Heart right ventricle (tissue), 16 donors: ENCODE results near the gene MACROD2. TPM values are rescaled to one million over a fixed set of nuclear protein-coding genes. Genes with fewer than 3 reads are reported as not detected.

Experiments
- ATAC-seq, 8 donors: fragments of 200-7000 bp; cut with Tn5 transposase; one replicate each; pipeline ENCODE4 v1.9.1; 2020; ENCODE audit warnings: mild to moderate bottlenecking in 8 of 8, moderate library complexity in 8 of 8, moderate number of reproducible peaks in 1 of 8
- DNase-seq, 2 donors: peaks; one replicate each; pipeline ENCODE4 v3.0.0-alpha.2; 2020
- H3K27ac ChIP-seq, 10 donors: fragments of 200-600 bp; sonication (generic) in 2 of 10; one replicate each; pipeline versions ENCODE4 v1.5.0 to v1.8.0; 2020 to 2022; ENCODE audit warnings: mild to moderate bottlenecking in 3 of 10
- H3K27me3 ChIP-seq, 7 donors: fragments of 200-600 bp; one replicate each; pipeline ENCODE4 v1.8.0; 2021 to 2022; ENCODE audit warnings: mild to moderate bottlenecking in 2 of 7
- H3K36me3 ChIP-seq, 9 donors: fragments of 200-600 bp; sonication (generic) in 1 of 9; one replicate each; pipeline versions ENCODE4 v1.5.0 to v1.8.0; 2020 to 2022; ENCODE audit warnings: mild to moderate bottlenecking in 2 of 9
- H3K4me1 ChIP-seq, 9 donors: fragments of 200-600 bp; sonication (generic) in 1 of 9; one replicate each; pipeline versions ENCODE4 v1.5.0 to v1.8.0; 2020 to 2022; ENCODE audit warnings: mild to moderate bottlenecking in 4 of 9
- H3K4me3 ChIP-seq, 10 donors: fragments of 200-600 bp; sonication (generic) in 2 of 10; one replicate each; pipeline versions ENCODE4 v1.5.0 to v1.8.0; 2020 to 2022; ENCODE audit warnings: mild to moderate bottlenecking in 7 of 10, moderate library complexity in 2 of 10
- H3K9me3 ChIP-seq, 11 donors: fragments of 200-600 bp in 10 of 11; sonication (generic) in 2 of 11; one replicate each; pipeline versions ENCODE4 v1.5.0 to v1.8.0; 2013 to 2022; ENCODE audit warnings: mild to moderate bottlenecking in 2 of 11, control low read depth in 1 of 11, moderate library complexity in 1 of 11
- CTCF ChIP-seq, 9 donors: fragments of 200-600 bp; sonication (generic) in 2 of 9; IDR thresholded peaks; one replicate each; pipeline versions ENCODE4 v1.5.0 to v1.8.0; 2021 to 2022; ENCODE audit warnings: antibody characterized with exemption in 9 of 9, mild to moderate bottlenecking in 5 of 9, moderate library complexity in 1 of 9
- WGBS, 2 donors: extraction: QIAGEN DNeasy Blood & Tissue Kit; methylation state at CpG; one replicate each; pipeline ENCODE4 v1.1.7; 2013; ENCODE audit warnings: inconsistent platforms in 1 of 2; 5-methylcytosine and 5-hydroxymethylcytosine counted together
- intact Hi-C, 10 donors: fragments of 100-400 bp; cut with DNase I; formaldehyde crosslinking; loops; one replicate each; pipeline versions ENCODE4 v1.11.1 to v1.14.2; 2022
- polyA plus RNA-seq, 2 donors: library from polyadenylated mRNA; stranded (reverse); fragments of 200-250 nt; gene quantifications; one replicate each; pipeline ENCODE4 v1.2.3, GENCODE V29; 2013
- total RNA-seq, 10 donors: library from RNA; stranded (reverse); fragmentation: NEBNext Ultra II Directional in 3 of 10; extraction: Animal tissue kit (Norgen Biotek cat#: 25700) in 3 of 10; gene quantifications; one replicate each; pipeline versions ENCODE4 v1.2.1 to v1.2.4, GENCODE V29; 2021 to 2023
- donor health status: Arrhythmogenic right ventricular cardiomyopathy.
- donor health status: ischemic (EF 13 %, LVEDD 7.1; RV severe dilation, severe dysfunction).
- donor health status: healthy with polysubstance abuse.
- donor health status: DM: no; HTN: yes; CAD: no.
- donor health status: DM: no; HTN: no; CAD: no.
- donor health status: ischemic (EF 25% LVEDD 6.9; RV normal size, moderate dysfunction).
- donor health status: ischemic (EF 25% LVEDD 5.7; RV mildly dilated, moderate dysfunction).
- donor health status: healthy.
- donor health status: DM: yes; HTN: yes; CAD: no.
- donor health status: Ischemic cardiomyopathy.
- donor health status: ischemic (EF 35%, LVEDD 5.7; RV mildly dilated, moderate dysfunction).
- donor health status: nonischemic (EF 11% LVEDD 7.7; RV severe dilation, severe dysfunction).
- donor health status: DM: yes; HTN: yes; CAD: no.
- donor health status: PGD.
- donor health status: ischemic (EF 29% LVEDD 5.4; RV normal size, mild dysfunction).
- donor health status: nonischemic (EF 23%, LVEDD 6.1; RV moderate dilation, normal function).

MACROD2 gene
- total and polyA plus RNA-seq, 12 donors = 0.28 to 6.4 (median 4.1) TPM

GRCh38 chr20:14740380-14740779, 745.1 kb downstream of the MACROD2 start:
- ATAC-seq = no peak
- TF ChIP-seq CTCF (IDR thresholded peaks at IDR 0.05) = no peak

GRCh38 chr20:14741616-14742015, 746.3 kb downstream of the MACROD2 start:
- no peaks in the 10 kb centered on the region for H3K27me3 ChIP-seq
- ATAC-seq = no peak
- H3K4me3 ChIP-seq = no peak overlapping the region
- DNase-seq = no peak
- H3K27ac ChIP-seq = no peak overlapping the region
- intact Hi-C loops = no loop called here
- TF ChIP-seq CTCF (IDR thresholded peaks at IDR 0.05) = no peak
- H3K9me3 ChIP-seq = peaks cover 0 to 2% (median 0%) of the 10 kb centered on the region in 11 donors
- no peaks in the 10 kb centered on the region for H3K4me1 ChIP-seq
- H3K36me3 ChIP-seq = no peaks in the 10 kb centered on the region

More at GRCh38 chr20:14740380-14740779, 745.1 kb downstream of the MACROD2 start:
- H3K27ac ChIP-seq = no peak overlapping the region
- intact Hi-C loops = no loop called here
- H3K9me3 ChIP-seq = peaks cover 0 to 3% (median 0%) of the 10 kb centered on the region in 11 donors
- no peaks in the 10 kb centered on the region for H3K27me3 ChIP-seq
- no peaks in the 10 kb centered on the region for H3K4me1 ChIP-seq
- H3K36me3 ChIP-seq = no peaks in the 10 kb centered on the region
- no peak for DNase-seq
- H3K4me3 ChIP-seq = no peak overlapping the region

- ATAC-seq = no peak
- Histone ChIP-seq H3K4me3 (no peak overlapping the region), H3K4me1 (no peaks in the 10 kb centered on the region), H3K27ac (no peak overlapping the region), H3K36me3 (no peaks in the 10 kb centered on the region), H3K27me3 (no peaks in the 10 kb centered on the region), H3K9me3 (peaks cover 0 to 6% (median 0%) of the 10 kb centered on the region in 11 donors)
- WGBS, 2 donors = 53 to 55% methylated on average over 3 of the region's 3 CpGs
- no peak for DNase-seq
- intact Hi-C loops = no loop called here
- TF ChIP-seq CTCF (IDR thresholded peaks at IDR 0.05) = no peak
Observed at GRCh38 chr20:14744723-14745122, 749.4 kb downstream of the MACROD2 start.

- Histone ChIP-seq H3K9me3 (peaks cover 0 to 6% (median 0%) of the 10 kb centered on the region in 11 donors), H3K4me3 (no peak overlapping the region), H3K27ac (no peak overlapping the region), H3K27me3 (no peaks in the 10 kb centered on the region), H3K4me1 (no peaks in the 10 kb centered on the region), H3K36me3 (no peaks in the 10 kb centered on the region)
- WGBS, 2 donors = 61 to 66% methylated on average over 2 of the region's 2 CpGs
- DNase-seq (no peak), ATAC-seq (no peak)
- no peak for TF ChIP-seq CTCF (IDR thresholded peaks at IDR 0.05)
- intact Hi-C loops = no loop called here
Observed at GRCh38 chr20:14745830-14746229, 750.5 kb downstream of the MACROD2 start.
